Measurements from ENCODE around the gene TRIM44.

GRCh38 chr11:35750315-35750714 lies 87.7 kb downstream of the TRIM44 start:
- TF ChIP-seq CTCF (conservative IDR thresholded peaks at IDR 0.05; ENCODE audit: low read depth, low read length) (no peak), EZH2 (IDR thresholded peaks at IDR 0.05; ENCODE audit: borderline replicate concordance, low read depth, low read length, poor library complexity, severe bottlenecking) (no peak)
